Stromal cell of bone marrow (primary cell): ENCODE results near the gene PRADC1.
"Not testable (repeated sequence)": the region's sequence is repeated elsewhere in the genome, so short reads cannot be mapped to it uniquely, and the experiment has no call there.

ENCODE experiments used
- DNase-seq: peaks from one replicate; pipeline ENCODE4 v3.0.0-alpha.2; 2012; ENCODE audit warnings: low read depth

Gene PRADC1

GRCh38 chr2:73202156-73203054 lies 30.6 kb downstream of the PRADC1 start, which contains the start of gene NOTO:
Gene NOTO (plus strand): TSS chr2:73202574. CDS start chr2:73202667, 93 bp downstream.
- DNase-seq = no peak

GRCh38 chr2:73200281-73200680 lies 32.8 kb downstream of the PRADC1 start:
- not testable (repeated sequence) for DNase-seq

DNA sequence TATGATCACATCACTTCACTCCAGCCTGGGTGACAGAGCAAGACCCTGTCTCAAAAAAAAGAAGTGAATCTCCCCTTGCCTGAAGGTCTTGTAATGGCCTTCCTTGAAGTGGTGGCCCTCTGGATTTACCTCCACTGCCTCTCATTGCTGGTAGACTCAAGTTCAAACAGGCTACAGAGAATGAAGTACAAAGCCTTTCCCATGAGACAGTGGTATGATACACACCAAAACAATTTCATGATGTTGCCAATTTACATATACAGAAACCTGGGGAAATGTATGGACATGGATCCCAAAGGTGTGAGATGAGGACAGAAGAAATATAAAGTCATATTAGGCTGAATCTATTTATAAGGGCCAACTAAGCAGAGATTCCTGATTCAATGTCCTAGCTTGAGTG lies 35.5 kb downstream of the PRADC1 start:
- no peak for DNase-seq

DNA sequence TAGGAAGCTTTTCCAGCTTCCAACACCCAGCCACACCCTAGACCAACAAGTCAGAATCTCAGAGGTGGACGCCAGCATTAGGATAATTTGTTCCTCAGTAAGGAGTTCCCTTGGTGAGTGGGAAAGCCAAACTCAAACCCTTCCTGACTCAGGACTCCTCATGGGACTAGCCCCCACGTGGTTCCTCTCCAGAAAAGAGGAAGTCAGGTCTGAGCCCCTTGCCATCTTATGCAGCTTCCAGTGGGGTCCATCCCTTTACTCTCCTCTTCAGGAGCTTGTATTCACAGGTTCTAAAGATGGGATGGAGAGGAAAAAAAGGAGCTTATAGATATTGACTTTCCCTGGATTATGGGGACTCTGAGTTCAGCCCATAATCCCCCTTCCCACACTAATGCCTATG lies 45.5 kb downstream of the PRADC1 start:
- no peak for DNase-seq

DNA sequence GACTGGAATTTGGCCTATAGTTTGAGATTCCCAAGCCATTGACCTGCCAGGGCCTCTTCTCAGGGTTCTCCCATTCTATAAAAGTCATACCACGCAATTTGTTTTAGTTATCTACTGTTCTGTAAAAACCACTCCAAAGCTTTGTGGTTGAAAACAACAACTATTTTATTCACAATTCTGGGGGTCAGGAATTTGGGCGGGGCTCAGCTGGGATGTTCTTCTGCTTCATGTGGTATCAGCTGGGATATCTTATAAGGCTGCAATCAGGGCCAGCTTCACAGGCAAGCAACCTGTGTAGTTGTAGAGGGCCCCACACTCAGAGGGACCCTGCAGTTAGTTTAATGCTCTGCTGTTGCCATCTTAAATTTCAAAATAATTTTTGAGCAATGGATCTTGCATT lies 47.1 kb downstream of the PRADC1 start:
- DNase-seq = no peak
